Activated CD8-positive, alpha-beta T cell treated with anti-CD3 and anti-CD28 coated beads for 36 hours (primary cell): Measurements from ENCODE around the gene NACC1. TPM values are rescaled to one million over a fixed set of nuclear protein-coding genes. Genes with fewer than 3 reads are reported as not detected.

Experiments used
- ATAC-seq: fragments of 200-7000 bp; cut with Tn5 transposase; one replicate; pipeline ENCODE4 v1.10.0; 2021; ENCODE audit warnings: mild to moderate bottlenecking, moderate library complexity
- CTCF ChIA-PET: fragments of 350-600 bp; sonication (Branson Sonifier 250); formaldehyde crosslinking; loops from one replicate; lab custom pipeline; 2021; ENCODE audit warnings: antibody characterized with exemption; lab: Charles Lee
- POLR2A ChIA-PET: fragments of 350-600 bp; sonication (Branson Sonifier 250); formaldehyde crosslinking; loops from one replicate; lab custom pipeline; 2021; ENCODE audit warnings: antibody characterized with exemption; lab: Charles Lee
- DNase-seq: peaks from one replicate; pipeline ENCODE4 v3.0.0-alpha.2; 2020
- H3K27ac Mint-ChIP-seq: one replicate; pipeline ENCODE4 v1.8.0; 2021; ENCODE audit warnings: mild to moderate bottlenecking, mixed read lengths
- H3K27me3 Mint-ChIP-seq: one replicate; pipeline ENCODE4 v1.8.0; 2021; ENCODE audit warnings: mixed read lengths
- H3K36me3 Mint-ChIP-seq: one replicate; pipeline ENCODE4 v1.8.0; 2021; ENCODE audit warnings: low read depth, mixed read lengths
- H3K4me1 Mint-ChIP-seq: one replicate; pipeline ENCODE4 v1.8.0; 2021; ENCODE audit warnings: low read depth, mixed read lengths
- H3K4me3 Mint-ChIP-seq: one replicate; pipeline ENCODE4 v1.8.0; 2021; ENCODE audit warnings: mild to moderate bottlenecking, moderate library complexity, mixed read lengths
- H3K9me3 Mint-ChIP-seq: one replicate; pipeline ENCODE4 v1.8.0; 2021; ENCODE audit warnings: mixed read lengths
- intact Hi-C: fragments of 100-400 bp; cut with micrococcal nuclease; formaldehyde crosslinking; loops from one replicate; pipeline ENCODE4 v1.10.0; 2022
- total RNA-seq, 2 experiments: library from RNA; stranded (reverse); gene quantifications; one replicate each; pipeline ENCODE4 v1.2.3, GENCODE V29; 2021
- TF ChIP-seq, protein P1 (sequence below): fragments of 200-600 bp; IDR thresholded peaks from one replicate; pipeline ENCODE4 v1.8.0; 2022; ENCODE audit warnings: antibody characterized with exemption, mild to moderate bottlenecking

The NACC1 gene
- total RNA-seq, 2 experiments from 2014 or later: 73.8 to 87.5 TPM

DNA sequence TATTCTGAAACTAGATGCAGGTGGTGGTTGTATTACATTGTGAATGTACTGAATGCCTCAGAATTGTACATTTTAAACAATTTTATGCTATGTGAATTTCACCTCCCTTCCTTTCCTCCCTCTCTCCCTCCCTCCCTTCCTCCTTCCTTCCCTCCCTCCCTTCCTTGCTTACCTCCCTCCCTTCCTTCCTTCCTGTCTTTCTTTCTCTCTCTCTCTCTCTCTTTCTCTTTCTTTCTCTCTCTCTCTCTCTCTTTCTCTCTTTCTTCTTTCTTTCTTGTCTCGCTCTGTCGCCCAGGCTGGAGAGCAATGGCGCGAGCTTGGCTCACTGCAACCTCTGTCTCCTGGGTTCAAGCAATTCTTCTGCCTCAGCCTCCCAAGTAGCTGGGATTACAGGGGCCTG is 69.4 kb downstream of the NACC1 start:
- Mint-ChIP-seq H3K27ac (no peak overlapping the region), H3K27me3 (no peaks in the 10 kb centered on the region), H3K9me3 (no peaks in the 10 kb centered on the region), H3K36me3 (no peaks in the 10 kb centered on the region), H3K4me3 (no peak overlapping the region), H3K4me1 (peaks cover 26% of the 10 kb centered on the region)
- ATAC-seq (no peak), DNase-seq (no peak)
- ChIA-PET POLR2A (interaction anchor here (0.7 to 0.9 kb wide), 2 partner anchors 19 to 32 kb away, joined by 3 to 5 read pairs; no protein-coding TSS in a partner anchor), CTCF (interaction anchor here (1.1 to 2.2 kb wide), 2 partner anchors 8 to 25 kb away, joined by 4 to 10 read pairs; no protein-coding TSS in a partner anchor)
- TF ChIP-seq, protein P1, sequence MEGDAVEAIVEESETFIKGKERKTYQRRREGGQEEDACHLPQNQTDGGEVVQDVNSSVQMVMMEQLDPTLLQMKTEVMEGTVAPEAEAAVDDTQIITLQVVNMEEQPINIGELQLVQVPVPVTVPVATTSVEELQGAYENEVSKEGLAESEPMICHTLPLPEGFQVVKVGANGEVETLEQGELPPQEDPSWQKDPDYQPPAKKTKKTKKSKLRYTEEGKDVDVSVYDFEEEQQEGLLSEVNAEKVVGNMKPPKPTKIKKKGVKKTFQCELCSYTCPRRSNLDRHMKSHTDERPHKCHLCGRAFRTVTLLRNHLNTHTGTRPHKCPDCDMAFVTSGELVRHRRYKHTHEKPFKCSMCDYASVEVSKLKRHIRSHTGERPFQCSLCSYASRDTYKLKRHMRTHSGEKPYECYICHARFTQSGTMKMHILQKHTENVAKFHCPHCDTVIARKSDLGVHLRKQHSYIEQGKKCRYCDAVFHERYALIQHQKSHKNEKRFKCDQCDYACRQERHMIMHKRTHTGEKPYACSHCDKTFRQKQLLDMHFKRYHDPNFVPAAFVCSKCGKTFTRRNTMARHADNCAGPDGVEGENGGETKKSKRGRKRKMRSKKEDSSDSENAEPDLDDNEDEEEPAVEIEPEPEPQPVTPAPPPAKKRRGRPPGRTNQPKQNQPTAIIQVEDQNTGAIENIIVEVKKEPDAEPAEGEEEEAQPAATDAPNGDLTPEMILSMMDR: no peak
- intact Hi-C loops: no loop called here

DNA sequence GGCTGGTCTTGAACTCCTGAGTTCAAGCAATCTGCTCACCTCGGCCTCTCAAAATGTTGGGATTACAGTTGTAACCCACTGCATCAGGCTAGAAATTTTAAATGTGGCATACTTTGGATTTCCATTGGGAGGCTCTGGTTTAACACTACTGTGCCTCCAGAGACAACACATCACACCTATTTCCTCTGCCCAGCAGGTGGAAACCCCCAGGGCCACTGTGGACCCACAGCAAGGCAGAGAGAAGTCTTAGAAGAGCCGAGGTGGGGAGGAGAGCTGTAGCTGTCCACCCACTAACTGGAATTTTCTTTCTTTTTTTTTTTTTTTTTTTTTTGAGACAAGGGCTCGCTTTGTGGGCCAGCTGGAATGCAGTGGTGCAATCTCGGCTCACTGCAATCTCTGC is 71.5 kb downstream of the NACC1 start:
- H3K27ac Mint-ChIP-seq: no peak overlapping the region
- no peaks in the 10 kb centered on the region for H3K27me3 Mint-ChIP-seq
- ChIA-PET POLR2A (no interaction called here), CTCF (interaction anchor here (1.7 kb wide), 1 partner anchor 21 kb away, joined by 4 read pairs; no protein-coding TSS in a partner anchor)
- TF ChIP-seq, protein P1: no peak
- peaks cover 33% of the 10 kb centered on the region for H3K4me1 Mint-ChIP-seq
- DNase-seq (no peak), ATAC-seq (no peak)
- H3K9me3 Mint-ChIP-seq: no peaks in the 10 kb centered on the region
- intact Hi-C loops: no loop called here
- H3K36me3 Mint-ChIP-seq: no peaks in the 10 kb centered on the region
- H3K4me3 Mint-ChIP-seq: no peak overlapping the region

Other genes with a start within 250 kb of the NACC1 start
- gene DNASE2, start 236.8 kb upstream of the NACC1 start, total RNA-seq: 10 to 100 TPM; 22.3 to 26.1 TPM
- under 1 TPM; 0.32 to 0.38 TPM for gene KLF1, start 231.1 kb upstream of the NACC1 start, total RNA-seq
- gene GCDH, start 227.1 kb upstream of the NACC1 start, total RNA-seq: 10 to 100 TPM; 37.5 to 43.8 TPM
- 1 to 10 TPM; 3.0 to 4.4 TPM for gene SYCE2, start 199.0 kb upstream of the NACC1 start, total RNA-seq
- gene FARSA, start 184.6 kb upstream of the NACC1 start, total RNA-seq: 100 to 1,000 TPM; 128 to 138 TPM
- 100 to 1,000 TPM; 535 to 563 TPM for gene CALR, start 179.7 kb upstream of the NACC1 start, total RNA-seq
- gene RAD23A, start 172.4 kb upstream of the NACC1 start, total RNA-seq: 100 to 1,000 TPM; 189 to 190 TPM
- 10 to 100 TPM; 32.6 to 36.0 TPM for gene GADD45GIP1, start 161.0 kb upstream of the NACC1 start, total RNA-seq
- not detected for gene DAND5, start 148.7 kb upstream of the NACC1 start, total RNA-seq
- 1 to 10 TPM; 4.7 to 5.0 TPM for gene NFIX, start 122.8 kb upstream of the NACC1 start, total RNA-seq
- 1 to 10 TPM; 3.9 to 4.8 TPM for gene LYL1, start 15.4 kb upstream of the NACC1 start, total RNA-seq
- 10 to 100 TPM; 85.0 to 95.7 TPM for gene TRMT1, start 1.5 kb upstream of the NACC1 start, total RNA-seq
- 10 to 100 TPM; 66.8 to 72.4 TPM for gene STX10, start 32.1 kb downstream of the NACC1 start, total RNA-seq
- 100 to 1,000 TPM; 120 to 122 TPM for gene IER2, start 32.1 kb downstream of the NACC1 start, total RNA-seq